ENCODE measurements around the gene PAPOLG.

PAPOLG gene

DNA sequence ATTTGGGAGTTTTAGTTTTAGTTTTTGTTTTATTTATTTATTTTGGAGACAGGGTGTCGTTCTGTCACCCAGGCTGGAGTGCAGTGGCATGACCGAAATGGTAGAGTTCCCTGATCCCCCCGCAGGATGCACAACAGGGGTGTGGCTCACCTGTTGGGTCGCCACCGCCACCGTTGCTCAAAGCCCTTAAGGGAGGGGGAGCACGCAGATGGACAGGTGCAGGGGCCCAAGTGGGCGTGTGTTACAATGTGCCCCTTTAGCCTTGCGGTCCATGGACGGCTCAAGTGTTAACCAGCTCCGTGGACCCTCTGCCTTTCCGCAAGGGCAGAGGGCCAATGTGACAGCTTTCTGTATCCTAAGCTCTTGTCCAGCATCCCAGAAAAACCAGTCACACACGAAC, 63.9 kb downstream of the PAPOLG start:
- TF ChIP-seq, protein P1, sequence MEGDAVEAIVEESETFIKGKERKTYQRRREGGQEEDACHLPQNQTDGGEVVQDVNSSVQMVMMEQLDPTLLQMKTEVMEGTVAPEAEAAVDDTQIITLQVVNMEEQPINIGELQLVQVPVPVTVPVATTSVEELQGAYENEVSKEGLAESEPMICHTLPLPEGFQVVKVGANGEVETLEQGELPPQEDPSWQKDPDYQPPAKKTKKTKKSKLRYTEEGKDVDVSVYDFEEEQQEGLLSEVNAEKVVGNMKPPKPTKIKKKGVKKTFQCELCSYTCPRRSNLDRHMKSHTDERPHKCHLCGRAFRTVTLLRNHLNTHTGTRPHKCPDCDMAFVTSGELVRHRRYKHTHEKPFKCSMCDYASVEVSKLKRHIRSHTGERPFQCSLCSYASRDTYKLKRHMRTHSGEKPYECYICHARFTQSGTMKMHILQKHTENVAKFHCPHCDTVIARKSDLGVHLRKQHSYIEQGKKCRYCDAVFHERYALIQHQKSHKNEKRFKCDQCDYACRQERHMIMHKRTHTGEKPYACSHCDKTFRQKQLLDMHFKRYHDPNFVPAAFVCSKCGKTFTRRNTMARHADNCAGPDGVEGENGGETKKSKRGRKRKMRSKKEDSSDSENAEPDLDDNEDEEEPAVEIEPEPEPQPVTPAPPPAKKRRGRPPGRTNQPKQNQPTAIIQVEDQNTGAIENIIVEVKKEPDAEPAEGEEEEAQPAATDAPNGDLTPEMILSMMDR (IDR thresholded peaks at IDR 0.05; ENCODE audit: borderline replicate concordance, control extremely low read depth, extremely low read depth, insufficient read depth, missing control alignments), result no peak
- in situ Hi-C loops (cut with MboI; ENCODE audit: low sequenced_read_pairs, unreplicated experiment), result no loop called here

DNA sequence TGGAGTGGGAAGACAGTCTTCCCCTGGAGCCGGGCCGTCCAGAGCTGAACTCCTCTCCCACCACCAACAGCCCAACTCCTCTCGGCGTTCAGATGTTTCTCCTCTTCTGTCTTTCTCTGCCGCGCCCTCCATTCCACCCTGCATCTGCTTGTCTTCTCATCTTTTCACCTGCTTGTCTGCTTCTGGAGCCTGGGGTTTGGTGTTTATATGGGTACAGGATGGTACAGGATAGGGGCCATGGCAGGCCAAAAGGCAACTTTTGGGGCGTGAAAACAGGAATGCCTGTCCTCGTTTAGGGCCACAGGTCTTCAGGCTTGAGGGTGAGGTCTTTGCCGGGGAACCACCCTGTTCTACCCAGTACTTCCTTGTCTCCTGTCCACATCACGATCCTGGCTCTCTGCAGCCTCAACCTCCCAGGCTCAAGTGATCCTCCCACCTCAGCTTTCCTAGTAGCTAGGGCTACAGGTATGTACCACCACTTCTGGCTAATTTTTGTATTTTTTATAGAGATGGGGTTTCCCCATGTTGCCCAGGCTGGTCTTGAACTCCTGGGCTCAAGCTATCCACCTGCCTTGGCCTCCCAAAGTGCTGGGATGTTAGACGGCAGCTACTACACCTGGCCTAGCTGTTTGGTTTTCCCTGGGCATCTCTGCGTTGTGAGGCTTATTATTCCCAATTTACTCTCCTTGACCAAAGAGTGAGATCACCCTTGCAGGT, 64.5 kb downstream of the PAPOLG start:
- TF ChIP-seq, protein P1 (IDR thresholded peaks at IDR 0.05; ENCODE audit: borderline replicate concordance, control extremely low read depth, extremely low read depth, insufficient read depth, missing control alignments), result no peak
- in situ Hi-C loops (cut with MboI; ENCODE audit: low sequenced_read_pairs, unreplicated experiment), result no loop called here
- no peak for DNase-seq (ENCODE audit: low spot score)

More for the DNA sequence above, 63.9 kb downstream of the PAPOLG start:
- DNase-seq (ENCODE audit: low spot score), result no peak

DNA sequence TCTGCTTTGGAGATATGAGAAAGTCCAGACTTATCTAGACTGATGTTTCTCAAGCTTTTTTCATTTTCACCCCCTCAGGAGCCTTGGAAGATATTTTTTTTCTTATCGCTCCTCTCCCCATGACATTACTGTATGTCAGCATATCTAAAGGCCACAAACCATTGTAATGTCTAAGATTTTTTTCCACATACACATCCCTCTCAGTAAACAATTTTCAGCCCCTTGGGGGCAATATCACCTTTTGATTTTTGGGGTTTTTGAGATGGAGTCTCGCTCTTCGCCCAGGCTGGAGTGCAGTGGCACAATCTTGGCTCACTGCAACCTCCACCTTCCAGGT, 65.0 kb downstream of the PAPOLG start:
- no peak for DNase-seq (ENCODE audit: low spot score)
- TF ChIP-seq, protein P1 (IDR thresholded peaks at IDR 0.05; ENCODE audit: borderline replicate concordance, control extremely low read depth, extremely low read depth, insufficient read depth, missing control alignments), result no peak
- in situ Hi-C loops (cut with MboI; ENCODE audit: low sequenced_read_pairs, unreplicated experiment), result no loop called here

DNA sequence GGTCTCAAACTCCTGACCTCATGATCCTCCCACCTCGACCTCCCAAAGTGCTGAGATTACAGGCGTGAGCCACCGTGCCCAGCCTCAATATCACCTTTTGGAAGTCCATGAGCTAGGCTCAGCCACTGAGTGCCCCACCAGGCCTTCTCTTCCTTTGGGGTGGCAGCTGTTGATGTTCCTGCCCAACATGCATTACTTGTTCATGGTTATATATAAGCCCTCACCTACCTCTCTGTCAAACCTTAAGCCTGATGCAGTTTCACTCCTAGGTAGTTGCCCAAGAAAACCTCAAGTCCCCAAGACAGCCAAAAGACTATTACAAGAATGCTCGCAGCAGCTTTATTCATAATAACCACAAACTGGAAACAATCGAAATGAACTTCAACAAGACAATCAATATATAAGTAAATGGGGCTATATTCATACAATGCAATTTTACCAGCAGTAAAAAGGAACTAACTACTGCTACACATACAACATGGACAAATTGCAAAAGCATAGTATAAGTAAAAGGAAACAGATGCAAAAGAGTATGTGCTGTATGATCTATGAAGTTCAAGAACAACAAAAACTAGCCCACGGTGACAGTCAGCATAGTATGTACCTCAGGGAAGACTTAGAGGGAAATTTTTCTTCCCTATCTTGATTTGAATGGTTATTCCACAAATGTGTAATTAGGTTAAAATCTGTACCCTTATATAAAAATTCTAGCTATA, 65.7 kb downstream of the PAPOLG start:
- TF ChIP-seq, protein P1 (IDR thresholded peaks at IDR 0.05; ENCODE audit: borderline replicate concordance, control extremely low read depth, extremely low read depth, insufficient read depth, missing control alignments), result no peak
- in situ Hi-C loops (cut with MboI; ENCODE audit: low sequenced_read_pairs, unreplicated experiment), result no loop called here
- no peak for DNase-seq (ENCODE audit: low spot score)

DNA sequence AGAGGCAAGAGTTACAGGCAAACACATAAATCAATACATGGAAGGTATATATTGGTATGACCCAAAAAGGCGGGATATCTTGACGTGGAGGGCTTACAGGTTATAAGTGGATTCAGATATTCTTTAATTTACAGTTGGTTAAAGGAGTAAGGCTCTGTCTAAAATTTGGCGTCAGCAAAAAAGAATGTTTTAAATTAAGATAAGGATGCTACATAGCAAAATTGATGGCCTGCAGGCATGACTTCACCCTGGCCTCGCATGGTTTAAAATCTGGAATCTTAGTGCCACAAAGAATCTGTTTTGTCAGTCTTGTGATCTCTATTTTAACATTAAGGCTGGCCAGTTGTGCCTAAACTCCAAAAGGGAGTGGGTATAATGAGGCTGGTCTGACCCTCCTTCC, 66.9 kb downstream of the PAPOLG start:
- no peak for DNase-seq (ENCODE audit: low spot score)
- TF ChIP-seq, protein P1 (IDR thresholded peaks at IDR 0.05; ENCODE audit: borderline replicate concordance, control extremely low read depth, extremely low read depth, insufficient read depth, missing control alignments), result no peak
- in situ Hi-C loops (cut with MboI; ENCODE audit: low sequenced_read_pairs, unreplicated experiment), result no loop called here

DNA sequence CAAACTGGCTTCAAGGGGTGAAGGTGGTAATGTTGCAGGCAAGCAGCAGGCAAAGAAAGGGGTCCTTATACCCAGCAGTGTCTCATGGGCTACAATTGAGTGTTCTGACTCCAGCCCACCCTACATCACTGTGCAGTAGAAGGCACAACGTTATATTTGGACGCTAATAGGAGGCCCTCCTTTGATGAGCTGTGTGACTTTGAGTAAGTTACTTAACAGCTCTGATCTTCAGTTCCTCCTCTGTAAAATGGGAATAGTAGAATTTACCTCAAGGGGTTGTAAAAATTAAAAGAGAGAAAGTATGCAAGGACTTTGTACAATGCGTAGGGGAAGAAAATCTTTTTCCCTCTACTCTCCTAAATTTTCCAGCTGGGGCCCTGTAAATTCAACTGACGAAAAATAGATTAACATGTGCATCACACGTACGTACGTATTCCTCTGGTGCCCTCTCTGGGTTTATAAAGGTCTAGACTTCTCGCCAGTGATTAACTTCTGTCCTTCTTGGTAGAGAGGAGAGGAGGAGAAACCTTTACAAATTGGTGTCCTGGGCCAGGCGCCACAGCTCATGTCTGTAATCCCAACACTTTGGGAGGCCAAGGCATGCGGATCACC, 67.7 kb downstream of the PAPOLG start:
- TF ChIP-seq, protein P1 (IDR thresholded peaks at IDR 0.05; ENCODE audit: borderline replicate concordance, control extremely low read depth, extremely low read depth, insufficient read depth, missing control alignments), result no peak
- in situ Hi-C loops (cut with MboI; ENCODE audit: low sequenced_read_pairs, unreplicated experiment), result no loop called here
- no peak for DNase-seq (ENCODE audit: low spot score)

Data from GM13976 (cell line).